KMS-11 (cell line): ENCODE measurements around the gene DENND1A.

Source experiments
- H2AFZ ChIP-seq: fragments of 200-600 bp; sonication (generic); 2 replicates; pipeline ENCODE4 v1.6.1; 2016; ENCODE audit warnings: antibody characterized with exemption, mixed run types, low read depth
- H3K27ac ChIP-seq: fragments of 200-600 bp; sonication (generic); 2 replicates; pipeline ENCODE4 v1.6.1; 2016; ENCODE audit warnings: mild to moderate bottlenecking, mixed run types
- H3K27me3 ChIP-seq: fragments of 200-600 bp; sonication (generic); 2 replicates; pipeline ENCODE4 v1.6.1; 2017; ENCODE audit warnings: mild to moderate bottlenecking, low read depth, mixed run types, moderate library complexity; ENCODE audit not compliant: insufficient read depth
- H3K36me3 ChIP-seq: fragments of 200-600 bp; sonication (generic); 2 replicates; pipeline ENCODE4 v1.6.1; 2017; ENCODE audit warnings: mild to moderate bottlenecking, mixed run types; ENCODE audit not compliant: insufficient read depth
- H3K4me1 ChIP-seq: fragments of 200-600 bp; sonication (generic); 2 replicates; pipeline ENCODE4 v1.6.1; 2016; ENCODE audit warnings: mild to moderate bottlenecking, low read depth, mixed run types; ENCODE audit not compliant: poor library complexity, severe bottlenecking
- H3K4me2 ChIP-seq: fragments of 200-600 bp; sonication (generic); 2 replicates; pipeline ENCODE4 v1.7.0; 2016; ENCODE audit warnings: mild to moderate bottlenecking, mixed run types
- H3K4me3 ChIP-seq: fragments of 200-600 bp; sonication (generic); IDR thresholded peaks from 2 replicates; pipeline ENCODE4 v1.6.1; 2017; ENCODE audit warnings: low read depth, low read length, mixed read lengths; ENCODE audit not compliant: insufficient read depth
- H3K79me2 ChIP-seq: fragments of 200-600 bp; sonication (generic); 2 replicates; pipeline ENCODE4 v1.6.1; 2016; ENCODE audit warnings: low read depth, mixed run types; ENCODE audit not compliant: insufficient read depth
- H3K9ac ChIP-seq: fragments of 200-600 bp; sonication (generic); 2 replicates; pipeline ENCODE4 v1.6.1; 2016; ENCODE audit warnings: mild to moderate bottlenecking, mixed run types
- H4K20me1 ChIP-seq: fragments of 200-600 bp; sonication (generic); 2 replicates; pipeline ENCODE4 v1.6.1; 2016; ENCODE audit warnings: mild to moderate bottlenecking, mixed run types; ENCODE audit not compliant: insufficient read depth
- TF ChIP-seq, protein P1 (sequence below): fragments of 200-600 bp; sonication (generic); conservative IDR thresholded peaks from 2 replicates; pipeline ENCODE4 v1.6.1; 2017; ENCODE audit warnings: low read depth, mild to moderate bottlenecking, antibody characterized with exemption, low read length, moderate library complexity, mixed read lengths

DENND1A gene

DNA sequence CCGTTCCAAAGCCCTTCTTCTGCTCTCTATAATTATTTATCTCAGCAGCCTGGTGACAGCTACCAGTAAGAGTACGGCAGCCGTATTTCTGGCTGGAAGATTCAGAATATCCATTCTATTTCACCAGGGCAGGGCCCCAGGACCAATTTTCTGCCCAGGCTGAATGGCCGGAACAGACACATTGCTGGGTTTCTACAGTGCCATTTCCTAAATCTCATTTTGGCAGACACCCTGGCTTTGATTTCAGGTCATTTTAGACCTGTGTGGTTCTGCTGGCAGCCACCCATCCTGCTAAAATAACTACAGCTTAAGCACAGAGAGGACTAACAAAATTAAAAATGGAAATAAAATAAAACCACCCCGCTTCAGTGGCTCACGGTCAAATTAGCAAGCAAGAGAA lies 478.9 kb downstream of the DENND1A start:
- TF ChIP-seq, protein P1, sequence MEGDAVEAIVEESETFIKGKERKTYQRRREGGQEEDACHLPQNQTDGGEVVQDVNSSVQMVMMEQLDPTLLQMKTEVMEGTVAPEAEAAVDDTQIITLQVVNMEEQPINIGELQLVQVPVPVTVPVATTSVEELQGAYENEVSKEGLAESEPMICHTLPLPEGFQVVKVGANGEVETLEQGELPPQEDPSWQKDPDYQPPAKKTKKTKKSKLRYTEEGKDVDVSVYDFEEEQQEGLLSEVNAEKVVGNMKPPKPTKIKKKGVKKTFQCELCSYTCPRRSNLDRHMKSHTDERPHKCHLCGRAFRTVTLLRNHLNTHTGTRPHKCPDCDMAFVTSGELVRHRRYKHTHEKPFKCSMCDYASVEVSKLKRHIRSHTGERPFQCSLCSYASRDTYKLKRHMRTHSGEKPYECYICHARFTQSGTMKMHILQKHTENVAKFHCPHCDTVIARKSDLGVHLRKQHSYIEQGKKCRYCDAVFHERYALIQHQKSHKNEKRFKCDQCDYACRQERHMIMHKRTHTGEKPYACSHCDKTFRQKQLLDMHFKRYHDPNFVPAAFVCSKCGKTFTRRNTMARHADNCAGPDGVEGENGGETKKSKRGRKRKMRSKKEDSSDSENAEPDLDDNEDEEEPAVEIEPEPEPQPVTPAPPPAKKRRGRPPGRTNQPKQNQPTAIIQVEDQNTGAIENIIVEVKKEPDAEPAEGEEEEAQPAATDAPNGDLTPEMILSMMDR, result no peak
- no peaks in the 10 kb centered on the region for H3K79me2 ChIP-seq
- H3K4me1 ChIP-seq, result no peaks in the 10 kb centered on the region
- H3K4me3 ChIP-seq, result no peak overlapping the region
- no peaks in the 10 kb centered on the region for H4K20me1 ChIP-seq
- no peaks in the 10 kb centered on the region for H3K27me3 ChIP-seq
- no peak overlapping the region for H3K27ac ChIP-seq
- H3K36me3 ChIP-seq, result no peaks in the 10 kb centered on the region
- H3K9ac ChIP-seq, result no peak overlapping the region
- no peak overlapping the region for H2AFZ ChIP-seq
- H3K4me2 ChIP-seq, result no peak overlapping the region

DNA sequence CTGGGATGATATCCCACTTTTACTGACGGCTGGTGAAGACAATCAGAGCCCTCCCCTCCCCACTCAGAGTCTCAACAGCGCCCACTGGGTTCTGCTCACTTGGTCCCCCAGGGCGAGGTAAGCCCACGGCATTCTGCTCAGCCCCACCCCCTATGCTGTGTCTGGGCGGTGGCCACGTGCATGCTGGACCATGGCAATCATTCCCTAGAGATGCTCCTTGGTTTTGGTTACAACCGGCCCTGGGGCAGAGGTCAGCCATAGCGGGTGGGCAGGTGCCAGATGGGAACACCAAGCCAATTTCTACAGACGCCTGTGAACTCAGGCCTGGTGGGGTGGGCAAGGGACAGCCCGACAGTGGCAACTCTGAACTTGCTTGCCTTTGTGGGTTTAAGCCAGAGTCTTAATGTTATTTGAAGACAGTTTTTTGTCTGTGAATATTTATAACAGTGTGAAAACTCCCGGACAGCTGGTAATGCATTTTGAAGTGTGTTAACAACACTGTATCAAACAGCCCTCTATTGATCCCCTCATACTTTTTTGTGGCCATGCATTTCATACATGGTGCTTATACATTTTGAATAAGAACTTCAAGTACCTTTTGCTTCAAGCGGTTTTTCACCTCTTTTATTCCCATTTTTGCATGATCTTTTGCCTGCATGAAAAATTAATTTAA lies 479.7 kb downstream of the DENND1A start:
- Histone ChIP-seq H3K4me2 (no peak overlapping the region), H3K4me1 (no peaks in the 10 kb centered on the region), H3K27me3 (no peaks in the 10 kb centered on the region), H3K9ac (no peak overlapping the region), H3K27ac (no peak overlapping the region), H3K4me3 (no peak overlapping the region), H2AFZ (no peak overlapping the region), H3K79me2 (no peaks in the 10 kb centered on the region), H4K20me1 (no peaks in the 10 kb centered on the region), H3K36me3 (no peaks in the 10 kb centered on the region)
- TF ChIP-seq, protein P1, result no peak

DNA sequence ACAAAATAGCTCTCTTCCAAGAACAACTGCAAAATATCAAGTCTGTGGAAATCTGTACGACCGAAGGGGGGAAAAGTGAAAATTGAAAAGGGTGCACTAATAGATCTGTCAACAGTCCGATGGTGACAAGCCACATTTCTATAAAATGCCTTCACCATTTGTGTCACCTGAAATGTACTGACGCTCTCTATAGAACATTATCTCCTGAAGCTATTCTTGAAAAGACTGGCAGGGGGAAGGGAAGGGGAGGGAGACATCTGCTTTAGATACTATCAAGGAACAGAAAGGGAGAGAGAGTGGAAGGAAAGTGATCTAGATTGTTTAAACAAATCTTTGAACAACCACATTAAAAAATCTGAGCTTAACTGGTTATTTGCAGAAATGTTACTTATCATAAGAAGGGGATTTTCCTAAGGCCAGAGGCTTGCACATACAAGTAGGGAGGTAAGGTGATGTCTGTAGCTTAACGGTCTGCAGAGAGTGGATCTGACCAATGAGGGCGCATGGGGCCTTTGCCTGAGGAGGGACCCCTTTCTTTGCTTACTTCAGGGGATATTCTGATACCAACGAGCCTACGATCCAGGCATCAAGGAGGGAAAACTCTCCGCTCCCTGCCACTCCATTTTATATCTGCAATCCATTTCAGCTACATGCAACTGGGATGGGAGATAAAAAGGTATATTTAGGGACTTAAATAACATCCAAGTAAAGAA lies 481.8 kb downstream of the DENND1A start:
- H4K20me1 ChIP-seq, result no peaks in the 10 kb centered on the region
- H3K27me3 ChIP-seq, result no peaks in the 10 kb centered on the region
- TF ChIP-seq, protein P1, result no peak
- H3K4me1 ChIP-seq, result no peaks in the 10 kb centered on the region
- H3K9ac ChIP-seq, result no peak overlapping the region
- H3K79me2 ChIP-seq, result no peaks in the 10 kb centered on the region
- no peak overlapping the region for H3K4me2 ChIP-seq
- no peak overlapping the region for H2AFZ ChIP-seq
- no peak overlapping the region for H3K27ac ChIP-seq
- H3K36me3 ChIP-seq, result no peaks in the 10 kb centered on the region
- no peak overlapping the region for H3K4me3 ChIP-seq

- no peak overlapping the region for H3K4me2 ChIP-seq
- H3K4me3 ChIP-seq, result no peak overlapping the region
- no peaks in the 10 kb centered on the region for H3K4me1 ChIP-seq
- no peak overlapping the region for H3K27ac ChIP-seq
- no peaks in the 10 kb centered on the region for H3K79me2 ChIP-seq
- H2AFZ ChIP-seq, result no peak overlapping the region
- H3K36me3 ChIP-seq, result no peaks in the 10 kb centered on the region
- H3K9ac ChIP-seq, result no peak overlapping the region
- no peaks in the 10 kb centered on the region for H3K27me3 ChIP-seq
- no peaks in the 10 kb centered on the region for H4K20me1 ChIP-seq
- TF ChIP-seq, protein P1, result no peak
These were observed 483.8 kb downstream of the DENND1A start for GRCh38 chr9:123445981-123446610.
